IMR-90 (cell line): ENCODE measurements around the gene ARSB. TPM values are rescaled to one million over a fixed set of nuclear protein-coding genes. Genes with fewer than 3 reads are reported as not detected.
A peak's percentile ranks its signal among the peaks of the same experiment; 100 is the strongest.

Source experiments
- ATAC-seq: fragments of 200-7000 bp; cut with Tn5 transposase; 2 replicates; pipeline ENCODE4 v1.9.1; 2020; ENCODE audit warnings: low read depth, mild to moderate bottlenecking, moderate library complexity
- BruUV-seq: library from RNA; stranded (reverse); fragments of 400-500 nt; replicated peaks from 2 replicates; lab custom pipeline; 2021; lab: Mats Ljungman, UMichigan
- CTCF ChIA-PET: fragments of 300-600 bp; formaldehyde crosslinking; extraction: SDS; loops from one replicate; lab custom pipeline; 2021; ENCODE audit warnings: antibody characterized with exemption; lab: Yijun Ruan, JAX
- POLR2A ChIA-PET: fragments of 300-600 bp; sonication (Branson Sonifier 250); formaldehyde crosslinking; loops from one replicate; lab custom pipeline; 2022; ENCODE audit warnings: antibody characterized with exemption; ENCODE audit not compliant: unreplicated experiment; lab: Charles Lee
- DNase-seq: peaks from one replicate; pipeline ENCODE4 v3.0.0; 2013
- H2AFZ ChIP-seq: replicated peaks from 2 replicates; pipeline ENCODE3; 2013; ENCODE audit warnings: low read length, mild to moderate bottlenecking; ENCODE audit not compliant: poor library complexity
- H2AK5ac ChIP-seq: 2 replicates; pipeline ENCODE4 v1.6.1; 2013; ENCODE audit warnings: low read depth, low read length, inconsistent platforms
- H2AK9ac ChIP-seq: replicated peaks from 2 replicates; pipeline ENCODE3; 2013; ENCODE audit warnings: mild to moderate bottlenecking, low read depth, low read length, moderate library complexity; ENCODE audit not compliant: poor library complexity
- H2BK120ac ChIP-seq: 2 replicates; pipeline ENCODE4 v1.6.1; 2013; ENCODE audit warnings: low read depth, low read length, inconsistent platforms
- H2BK15ac ChIP-seq: 3 replicates; pipeline ENCODE4 v1.6.1; 2013; ENCODE audit warnings: low read depth, low read length, inconsistent platforms
- H2BK20ac ChIP-seq: 2 replicates; pipeline ENCODE4 v1.6.1; 2013; ENCODE audit warnings: low read depth, mild to moderate bottlenecking, inconsistent platforms, low read length, moderate library complexity
- H2BK5ac ChIP-seq: 2 replicates; pipeline ENCODE4 v1.6.1; 2013; ENCODE audit warnings: mild to moderate bottlenecking, low read depth, low read length, inconsistent platforms; ENCODE audit not compliant: poor library complexity, severe bottlenecking
- H3K14ac ChIP-seq: replicated peaks from 2 replicates; pipeline ENCODE4 v1.6.1; 2013; ENCODE audit warnings: low read depth, low read length, inconsistent platforms
- H3K18ac ChIP-seq: 2 replicates; pipeline ENCODE4 v1.6.1; 2013; ENCODE audit warnings: low read depth, low read length, control low read depth
- H3K23ac ChIP-seq: 2 replicates; pipeline ENCODE4 v1.6.1; 2013; ENCODE audit warnings: low read depth, low read length, inconsistent platforms
- H3K27ac ChIP-seq: 2 replicates; pipeline ENCODE4 v1.5.1; 2013; ENCODE audit warnings: mild to moderate bottlenecking, control low read depth, low read length; ENCODE audit not compliant: insufficient read depth
- H3K27me3 ChIP-seq: 2 replicates; pipeline ENCODE4 v1.6.1; 2013; ENCODE audit warnings: low read length; ENCODE audit not compliant: control insufficient read depth, insufficient read depth
- H3K36me3 ChIP-seq: 2 replicates; pipeline ENCODE4 v1.6.1; 2013; ENCODE audit warnings: low read length, mixed read lengths; ENCODE audit not compliant: control insufficient read depth, insufficient read depth
- H3K4ac ChIP-seq: 2 replicates; pipeline ENCODE4 v1.6.1; 2013; ENCODE audit warnings: low read depth, low read length, inconsistent platforms
- H3K4me1 ChIP-seq: 2 replicates; pipeline ENCODE4 v1.6.1; 2013; ENCODE audit warnings: low read length, mixed read lengths; ENCODE audit not compliant: control insufficient read depth, insufficient read depth
- H3K4me2 ChIP-seq: 2 replicates; pipeline ENCODE4 v1.6.1; 2013; ENCODE audit warnings: low read depth, mild to moderate bottlenecking, control low read depth, low read length, moderate library complexity
- H3K4me3 ChIP-seq: 2 replicates; pipeline ENCODE4 v1.5.1; 2013; ENCODE audit warnings: low read depth, mild to moderate bottlenecking, control low read depth, low read length, moderate library complexity; ENCODE audit not compliant: insufficient read depth
- H3K56ac ChIP-seq: 2 replicates; pipeline ENCODE4 v1.6.1; 2013; ENCODE audit warnings: low read length, inconsistent platforms; ENCODE audit not compliant: insufficient read depth; ENCODE audit errors: extremely low read depth
- H3K79me1 ChIP-seq, 2 experiments: 2 replicates each; pipeline ENCODE4 v1.6.1; 2013; ENCODE audit warnings: low read length in 2 of 2, inconsistent platforms in 1 of 2, low read depth in 1 of 2
- H3K9ac ChIP-seq: 2 replicates; pipeline ENCODE4 v1.6.1; 2013; ENCODE audit warnings: low read depth, low read length, control low read depth
- H3K9me1 ChIP-seq: 2 replicates; pipeline ENCODE4 v1.6.1; 2013; ENCODE audit warnings: low read length, inconsistent platforms; ENCODE audit not compliant: insufficient read depth
- H3K9me3 ChIP-seq: 2 replicates; pipeline ENCODE4 v1.6.1; 2013; ENCODE audit warnings: low read length; ENCODE audit not compliant: control insufficient read depth, insufficient read depth
- H4K20me1 ChIP-seq: 2 replicates; pipeline ENCODE4 v1.6.1; 2013; ENCODE audit warnings: low read length, inconsistent platforms; ENCODE audit not compliant: insufficient read depth
- H4K5ac ChIP-seq: 2 replicates; pipeline ENCODE4 v1.6.1; 2013; ENCODE audit warnings: mild to moderate bottlenecking, low read depth, low read length, control low read depth
- H4K8ac ChIP-seq, 2 experiments: 2 replicates each; pipeline ENCODE4 v1.6.1; 2013; ENCODE audit warnings: low read depth in 2 of 2, low read length in 2 of 2, control low read depth in 1 of 2, inconsistent platforms in 1 of 2
- H4K91ac ChIP-seq: 2 replicates; pipeline ENCODE4 v1.6.1; 2013; ENCODE audit warnings: low read depth, low read length, inconsistent platforms; ENCODE audit not compliant: insufficient read depth
- CEBPB ChIP-seq: IDR thresholded peaks from 2 replicates; pipeline ENCODE4 v1.6.1; 2012; ENCODE audit warnings: low read depth, low read length, improper control_type of control experiment
- CHD1 ChIP-seq: IDR thresholded peaks from 2 replicates; pipeline ENCODE4 v1.6.1; 2012; ENCODE audit warnings: low read depth, low read length, improper control_type of control experiment
- MAZ ChIP-seq: IDR thresholded peaks from 2 replicates; pipeline ENCODE4 v1.6.1; 2012; ENCODE audit warnings: low read depth, mild to moderate bottlenecking, low read length, improper control_type of control experiment, moderate library complexity, borderline replicate concordance
- MXI1 ChIP-seq: IDR thresholded peaks from 2 replicates; pipeline ENCODE4 v1.6.1; 2012; ENCODE audit warnings: low read depth, mild to moderate bottlenecking, low read length, moderate library complexity, borderline replicate concordance
- NFE2L2 ChIP-seq: fragments of 150-350 bp; IDR thresholded peaks from 2 replicates; pipeline ENCODE4 v1.6.1; 2016; ENCODE audit warnings: low read depth, mild to moderate bottlenecking, low read length
- POLR2A ChIP-seq: IDR thresholded peaks from 2 replicates; pipeline ENCODE4 v1.6.1; 2012; ENCODE audit warnings: mild to moderate bottlenecking, low read depth, low read length
- RAD21 ChIP-seq: IDR thresholded peaks from 2 replicates; pipeline ENCODE4 v1.6.1; 2012; ENCODE audit warnings: low read length, improper control_type of control experiment
- RCOR1 ChIP-seq: IDR thresholded peaks from 2 replicates; pipeline ENCODE4 v1.6.1; 2012; ENCODE audit warnings: mild to moderate bottlenecking, low read length, improper control_type of control experiment; ENCODE audit not compliant: insufficient replicate concordance
- RFX5 ChIP-seq: IDR thresholded peaks from 2 replicates; pipeline ENCODE4 v1.8.0; 2012; ENCODE audit warnings: low read depth, mild to moderate bottlenecking, low read length, moderate library complexity
- SMC3 ChIP-seq: fragments of 150-350 bp; IDR thresholded peaks from 2 replicates; pipeline ENCODE4 v1.6.1; 2016; ENCODE audit warnings: low read depth, mild to moderate bottlenecking, antibody characterized with exemption, low read length, moderate library complexity
- WGBS, 2 experiments: methylation state at CpG; one replicate each; pipeline versions ENCODE4 v1.1.5 to v1.1.7; 2013; ENCODE audit warnings: missing lambda C conversion rate in 2 of 2; ENCODE audit not compliant: insufficient read length in 1 of 2; ENCODE audit errors: extremely low coverage in 2 of 2; 5-methylcytosine and 5-hydroxymethylcytosine counted together
- dilution Hi-C: fragments of 300-500 bp; cut with HindIII; formaldehyde crosslinking; loops from one replicate; pipeline ENCODE4 v1.14.3; 2018; ENCODE audit warnings: low sequenced_read_pairs; ENCODE audit not compliant: unreplicated experiment
- in situ Hi-C: fragments of 300-500 bp; cut with MboI; formaldehyde crosslinking; loops from 3 replicates; pipeline ENCODE4 v1.14.3; 2019; ENCODE audit warnings: low sequenced_read_pairs, inconsistent platforms, mixed read lengths
- intact Hi-C: fragments of 100-400 bp; cut with micrococcal nuclease; formaldehyde crosslinking; loops from 2 replicates; pipeline ENCODE4 v1.10.0; 2022
- polyA plus RNA-seq, 3 experiments: library from polyadenylated mRNA; depleted of rRNA; stranded (reverse); fragments of >200 nt; gene quantifications; 2 replicates each; pipeline ENCODE4 v1.2.3, GENCODE V29; 2012; ENCODE audit warnings: low replicate concordance in 1 of 3
- total RNA-seq: library from RNA; depleted of rRNA; stranded (reverse); fragments of >200 nt; gene quantifications from 2 replicates; pipeline ENCODE4 v1.2.3, GENCODE V29; 2012
- TF ChIP-seq, protein P1 (sequence below): conservative IDR thresholded peaks from 2 replicates; pipeline ENCODE4 v1.5.1; 2012; ENCODE audit warnings: mild to moderate bottlenecking, low read depth, low read length, improper control_type of control experiment
- TF ChIP-seq, protein P2 (sequence below): fragments of 150-350 bp; IDR thresholded peaks from 2 replicates; pipeline ENCODE4 v1.6.1; 2017; ENCODE audit warnings: mild to moderate bottlenecking, antibody characterized with exemption, low read length, low read depth

ARSB gene
- total and polyA plus RNA-seq, 2 of the 4 experiments (the other 2 are of a cell fraction): 16.0 to 16.3 TPM

DNA sequence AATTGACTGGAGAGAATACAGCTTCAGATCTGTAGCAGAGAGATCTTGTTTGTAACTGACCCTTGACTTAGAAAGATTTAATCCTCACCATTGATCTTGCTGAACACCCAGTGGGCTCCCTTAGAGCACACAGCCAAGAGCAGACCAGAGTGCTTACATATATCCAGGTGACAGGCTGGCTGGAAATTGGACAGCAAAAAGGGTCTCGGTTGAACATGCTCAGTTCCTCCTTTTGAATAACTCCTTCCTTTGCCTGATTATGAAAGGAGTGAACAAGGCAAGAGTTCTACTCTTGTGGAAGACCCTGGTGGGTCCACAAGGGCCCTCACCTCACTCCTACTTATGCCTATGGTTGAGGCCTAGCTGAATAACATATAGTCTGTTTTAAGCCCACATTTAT lies 202.4 kb downstream of the ARSB start:
- no peak overlapping the region for H2AK9ac ChIP-seq
- H3K27me3 ChIP-seq: no peaks in the 10 kb centered on the region
- H3K4me1 ChIP-seq: peaks cover 22% of the 10 kb centered on the region
- peak overlapping the region; percentile 60; the same call in 1 of the 2 replicates for H2AK5ac ChIP-seq
- H2BK120ac ChIP-seq: peak overlapping the region; percentile 51
- CTCF ChIA-PET: no interaction called here
- H3K23ac ChIP-seq: 0 out of 2 replicates have a peak overlapping the region, but pooled peaks have one; percentile 5
- BruUV-seq: no TSS peak
- H2BK20ac ChIP-seq: peak overlapping the region; percentile 43; the same call in 1 of the 2 replicates
- peaks cover 22% of the 10 kb centered on the region for H3K9me1 ChIP-seq
- no peak for DNase-seq
- no peak overlapping the region for H3K4me2 ChIP-seq
- no peaks in the 10 kb centered on the region for H3K79me1 ChIP-seq
- in situ Hi-C loops (no loop called here), intact Hi-C loops (no loop called here), dilution Hi-C loops (no loop called here)
- no peak overlapping the region for H3K27ac ChIP-seq
- H4K5ac ChIP-seq: peak overlapping the region; percentile 26; the same call in 1 of the 2 replicates
- H4K91ac ChIP-seq: peak overlapping the region; percentile 15; the same call in 1 of the 2 replicates
- H2BK15ac ChIP-seq: peak overlapping the region; percentile 51; the same call in 1 of the 3 replicates
- WGBS, 2 experiments: no CpG with 5 or more reads among the region's 1 CpG
- H4K8ac ChIP-seq: peak overlapping the region in 1 of 2 experiments; percentile 39; a peak in 1 of 4 replicates
- H3K4ac ChIP-seq: peak overlapping the region; percentile 37
- no peak overlapping the region for H3K56ac ChIP-seq
- no peak overlapping the region for H3K4me3 ChIP-seq
- no peak overlapping the region for H2AFZ ChIP-seq
- no peaks in the 10 kb centered on the region for H3K36me3 ChIP-seq
- peak overlapping the region; percentile 11; the same call in 1 of the 2 replicates for H3K18ac ChIP-seq
- no peak for ATAC-seq
- H3K14ac ChIP-seq: 0 out of 2 replicates have a peak overlapping the region, but pooled peaks have one; percentile 24
- no peak for TF ChIP-seq RCOR1
- TF ChIP-seq RFX5: no peak
- TF ChIP-seq, protein P1, sequence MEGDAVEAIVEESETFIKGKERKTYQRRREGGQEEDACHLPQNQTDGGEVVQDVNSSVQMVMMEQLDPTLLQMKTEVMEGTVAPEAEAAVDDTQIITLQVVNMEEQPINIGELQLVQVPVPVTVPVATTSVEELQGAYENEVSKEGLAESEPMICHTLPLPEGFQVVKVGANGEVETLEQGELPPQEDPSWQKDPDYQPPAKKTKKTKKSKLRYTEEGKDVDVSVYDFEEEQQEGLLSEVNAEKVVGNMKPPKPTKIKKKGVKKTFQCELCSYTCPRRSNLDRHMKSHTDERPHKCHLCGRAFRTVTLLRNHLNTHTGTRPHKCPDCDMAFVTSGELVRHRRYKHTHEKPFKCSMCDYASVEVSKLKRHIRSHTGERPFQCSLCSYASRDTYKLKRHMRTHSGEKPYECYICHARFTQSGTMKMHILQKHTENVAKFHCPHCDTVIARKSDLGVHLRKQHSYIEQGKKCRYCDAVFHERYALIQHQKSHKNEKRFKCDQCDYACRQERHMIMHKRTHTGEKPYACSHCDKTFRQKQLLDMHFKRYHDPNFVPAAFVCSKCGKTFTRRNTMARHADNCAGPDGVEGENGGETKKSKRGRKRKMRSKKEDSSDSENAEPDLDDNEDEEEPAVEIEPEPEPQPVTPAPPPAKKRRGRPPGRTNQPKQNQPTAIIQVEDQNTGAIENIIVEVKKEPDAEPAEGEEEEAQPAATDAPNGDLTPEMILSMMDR: no peak
- TF ChIP-seq NFE2L2: no peak
- TF ChIP-seq SMC3: no peak
- TF ChIP-seq CEBPB: no peak
- no peak for TF ChIP-seq POLR2A
- TF ChIP-seq CHD1: no peak
- TF ChIP-seq, protein P2, sequence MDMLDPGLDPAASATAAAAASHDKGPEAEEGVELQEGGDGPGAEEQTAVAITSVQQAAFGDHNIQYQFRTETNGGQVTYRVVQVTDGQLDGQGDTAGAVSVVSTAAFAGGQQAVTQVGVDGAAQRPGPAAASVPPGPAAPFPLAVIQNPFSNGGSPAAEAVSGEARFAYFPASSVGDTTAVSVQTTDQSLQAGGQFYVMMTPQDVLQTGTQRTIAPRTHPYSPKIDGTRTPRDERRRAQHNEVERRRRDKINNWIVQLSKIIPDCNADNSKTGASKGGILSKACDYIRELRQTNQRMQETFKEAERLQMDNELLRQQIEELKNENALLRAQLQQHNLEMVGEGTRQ: no peak
- no peak for TF ChIP-seq MAZ
- no peak for TF ChIP-seq RAD21
- no peak for TF ChIP-seq MXI1
- H2BK5ac ChIP-seq: no peak overlapping the region
- H4K20me1 ChIP-seq: no peaks in the 10 kb centered on the region
- no peak overlapping the region for H3K9ac ChIP-seq
- no peaks in the 10 kb centered on the region for H3K9me3 ChIP-seq
- POLR2A ChIA-PET: no interaction called here
